Colonic mucosa (tissue), 4 donors: Measurements from ENCODE around the gene THAP3. TPM values are rescaled to one million over a fixed set of nuclear protein-coding genes. Genes with fewer than 3 reads are reported as not detected.

Experiments
- DNase-seq: peaks from one replicate; pipeline ENCODE4 v3.0.0-alpha.2; 2020
- H3K27ac ChIP-seq: fragments of 200-600 bp; one replicate; pipeline ENCODE4 v1.8.0; 2021
- H3K27me3 ChIP-seq: fragments of 200-600 bp; one replicate; pipeline ENCODE4 v1.8.0; 2021
- H3K36me3 ChIP-seq: fragments of 200-600 bp; one replicate; pipeline ENCODE4 v1.8.0; 2021
- H3K4me1 ChIP-seq: fragments of 200-600 bp; one replicate; pipeline ENCODE4 v1.8.0; 2021; ENCODE audit warnings: mild to moderate bottlenecking
- H3K4me3 ChIP-seq: fragments of 200-600 bp; one replicate; pipeline ENCODE4 v1.8.0; 2021
- H3K9ac ChIP-seq, 2 donors: one replicate each; pipeline ENCODE4 v1.7.0; 2013; ENCODE audit warnings: control low read depth in 2 of 2, low read depth in 2 of 2, low read length in 2 of 2
- H3K9me3 ChIP-seq: fragments of 200-600 bp; one replicate; pipeline ENCODE4 v1.8.0; 2021
- CTCF ChIP-seq: fragments of 200-600 bp; IDR thresholded peaks from one replicate; pipeline ENCODE4 v1.8.0; 2022; ENCODE audit warnings: antibody characterized with exemption, mild to moderate bottlenecking
- intact Hi-C: fragments of 100-400 bp; cut with DNase I; formaldehyde crosslinking; loops from one replicate; pipeline ENCODE4 v1.14.1; 2022
- total RNA-seq, 2 donors: library from RNA; stranded (reverse); fragmentation: NEBNext Ultra II Directional in 1 of 2; extraction: Animal tissue kit (Norgen Biotek cat#: 25700) in 1 of 2; gene quantifications; one replicate each; pipeline ENCODE4 v1.2.1, GENCODE V29; 2021
- donor health status: healthy.
- donor health status: DM: no; HTN: no; CAD: no.
- donor health status: DM: no; HTN: no; CAD: no.

The THAP3 gene
- total RNA-seq, 2 donors from 2014 or later: 9.1 to 18.2 TPM

GRCh38 chr1:6613361-6614018, 11.2 kb upstream of the THAP3 start, which contains the start of gene PHF13:
PHF13 (plus strand) TSS chr1:6613731; CDS start chr1:6614067, 336 bp downstream.
- intact Hi-C loops: no loop called here

GRCh38 chr1:6614019-6614928, 10.4 kb upstream of the THAP3 start:
- H3K4me3 ChIP-seq: peak overlapping the region; percentile 95
- intact Hi-C loops: no loop called here
- H3K9ac ChIP-seq: peak overlapping the region; percentile 61 to 86
- H3K27ac ChIP-seq: peak overlapping the region; percentile 72
- peak; percentile 58 for DNase-seq
- no peaks in the 10 kb centered on the region for H3K9me3 ChIP-seq
- H3K36me3 ChIP-seq: no peaks in the 10 kb centered on the region
- H3K4me1 ChIP-seq: peaks cover 3% of the 10 kb centered on the region
- no peak for TF ChIP-seq CTCF
- no peaks in the 10 kb centered on the region for H3K27me3 ChIP-seq

More at GRCh38 chr1:6613361-6614018, 11.2 kb upstream of the THAP3 start, which contains the start of gene PHF13:
- peak within 1 kb of the TSS; percentile 95 for H3K4me3 ChIP-seq
- peaks cover 3% of the 10 kb centered on the region for H3K4me1 ChIP-seq
- no peak for TF ChIP-seq CTCF
- H3K9ac ChIP-seq: peak within 1 kb of the TSS; percentile 72 to 86
- peak; percentile 99 for DNase-seq
- peak within 1 kb of the TSS; percentile 93 for H3K27ac ChIP-seq
- no peaks in the 10 kb centered on the region for H3K27me3 ChIP-seq
- H3K9me3 ChIP-seq: no peaks in the 10 kb centered on the region
- no peaks in the 10 kb centered on the region for H3K36me3 ChIP-seq

DNA sequence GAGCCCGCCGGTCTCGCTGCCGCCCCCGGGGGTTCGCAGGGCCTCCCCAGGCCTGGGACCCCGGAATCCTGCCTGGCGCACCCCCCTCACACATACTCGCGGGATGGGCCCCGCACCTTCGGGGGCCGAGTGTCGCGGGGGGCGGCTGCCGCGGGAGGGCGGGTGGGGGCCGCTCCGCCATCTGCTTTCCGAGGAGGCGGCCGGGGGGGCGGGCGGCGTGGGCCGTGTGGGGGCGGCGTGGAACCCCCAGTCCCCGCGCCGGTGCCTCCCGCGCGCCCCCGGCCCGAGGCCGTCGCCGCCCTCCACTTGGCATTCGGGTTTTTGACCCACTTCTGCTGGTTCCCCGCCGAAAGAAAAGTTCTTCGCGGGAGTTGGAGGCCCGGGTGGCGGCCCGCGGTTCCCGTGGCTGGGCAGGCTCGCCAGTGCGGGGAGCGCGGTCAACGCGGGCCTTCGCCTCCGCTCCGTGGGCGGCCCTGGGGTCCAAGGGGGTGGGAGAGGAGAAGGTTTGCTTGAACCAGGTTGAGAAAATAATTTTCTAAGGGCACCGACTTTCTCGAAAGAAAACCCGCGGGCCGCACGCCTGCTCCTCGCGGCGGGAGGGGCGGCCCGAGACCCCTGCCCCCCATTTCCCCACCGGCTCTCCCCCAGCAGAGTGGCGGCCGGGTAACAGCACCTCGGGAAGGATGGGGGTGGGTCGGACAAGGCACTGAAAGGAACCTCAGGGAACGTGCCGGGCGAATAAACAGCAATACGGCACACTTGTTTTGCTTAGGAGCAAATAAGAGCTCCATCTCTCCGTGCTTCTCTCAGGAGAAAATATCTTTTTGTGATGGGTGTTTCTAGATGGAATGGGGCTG, 9.5 kb upstream of the THAP3 start:
- no peak for DNase-seq
- intact Hi-C loops: no loop called here

DNA sequence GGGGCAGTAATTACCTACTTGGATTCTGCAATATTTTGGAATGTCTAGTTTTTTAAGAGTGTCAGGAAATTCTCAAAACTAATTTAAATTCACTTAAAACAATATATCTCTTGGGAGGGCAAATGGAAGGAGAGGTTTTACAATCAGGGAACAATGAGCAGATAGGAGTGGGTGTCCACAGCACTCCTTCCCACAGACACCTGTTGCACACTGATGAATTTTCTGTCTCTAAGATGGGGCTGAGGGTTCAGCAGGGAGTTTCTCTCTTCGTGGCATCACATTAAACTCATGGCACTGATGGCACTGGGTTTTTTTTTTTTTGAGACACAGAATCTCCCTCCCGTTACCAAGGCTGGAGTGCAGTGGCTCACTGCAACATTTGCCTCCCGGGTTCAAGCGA, 5.6 kb upstream of the THAP3 start:
- intact Hi-C loops: no loop called here
- H3K27me3 ChIP-seq: no peaks in the 10 kb centered on the region
- H3K4me1 ChIP-seq: peaks cover 3% of the 10 kb centered on the region
- no peak for TF ChIP-seq CTCF
- H3K4me3 ChIP-seq: no peak overlapping the region
- no peaks in the 10 kb centered on the region for H3K9me3 ChIP-seq
- H3K36me3 ChIP-seq: no peaks in the 10 kb centered on the region
- no peak for DNase-seq
- H3K9ac ChIP-seq: no peak overlapping the region
- H3K27ac ChIP-seq: no peak overlapping the region

More for the DNA sequence above, 9.5 kb upstream of the THAP3 start:
- H3K4me3 ChIP-seq: peak overlapping the region; percentile 95
- TF ChIP-seq CTCF: no peak
- no peaks in the 10 kb centered on the region for H3K27me3 ChIP-seq
- no peaks in the 10 kb centered on the region for H3K36me3 ChIP-seq
- no peaks in the 10 kb centered on the region for H3K9me3 ChIP-seq
- peak overlapping the region; percentile 61 to 70 for H3K9ac ChIP-seq
- H3K4me1 ChIP-seq: peaks cover 3% of the 10 kb centered on the region
- H3K27ac ChIP-seq: peak overlapping the region; percentile 72
